ENCODE data around the gene RRM1.
"Not testable (repeated sequence)": the region's sequence is repeated elsewhere in the genome, so short reads cannot be mapped to it uniquely, and the experiment has no call there.

RRM1 gene

DNA sequence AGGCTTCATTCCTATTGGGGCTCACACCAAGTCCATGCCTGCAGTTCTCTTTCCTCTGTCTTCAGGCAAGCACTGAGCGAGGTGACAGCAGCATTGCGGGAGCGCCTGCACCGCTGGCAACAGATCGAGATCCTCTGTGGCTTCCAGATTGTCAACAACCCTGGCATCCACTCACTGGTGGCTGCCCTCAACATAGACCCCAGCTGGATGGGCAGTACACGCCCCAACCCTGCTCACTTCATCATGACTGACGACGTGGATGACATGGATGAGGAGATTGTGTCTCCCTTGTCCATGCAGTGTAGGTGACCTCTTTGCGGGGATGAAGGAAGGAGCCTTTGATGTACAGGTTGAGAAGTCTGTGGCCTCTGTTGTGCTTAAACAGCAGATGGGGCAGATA, 11.4 kb upstream of the RRM1 start:
- DNase-seq (ENCODE audit: low spot score), result no peak

DNA sequence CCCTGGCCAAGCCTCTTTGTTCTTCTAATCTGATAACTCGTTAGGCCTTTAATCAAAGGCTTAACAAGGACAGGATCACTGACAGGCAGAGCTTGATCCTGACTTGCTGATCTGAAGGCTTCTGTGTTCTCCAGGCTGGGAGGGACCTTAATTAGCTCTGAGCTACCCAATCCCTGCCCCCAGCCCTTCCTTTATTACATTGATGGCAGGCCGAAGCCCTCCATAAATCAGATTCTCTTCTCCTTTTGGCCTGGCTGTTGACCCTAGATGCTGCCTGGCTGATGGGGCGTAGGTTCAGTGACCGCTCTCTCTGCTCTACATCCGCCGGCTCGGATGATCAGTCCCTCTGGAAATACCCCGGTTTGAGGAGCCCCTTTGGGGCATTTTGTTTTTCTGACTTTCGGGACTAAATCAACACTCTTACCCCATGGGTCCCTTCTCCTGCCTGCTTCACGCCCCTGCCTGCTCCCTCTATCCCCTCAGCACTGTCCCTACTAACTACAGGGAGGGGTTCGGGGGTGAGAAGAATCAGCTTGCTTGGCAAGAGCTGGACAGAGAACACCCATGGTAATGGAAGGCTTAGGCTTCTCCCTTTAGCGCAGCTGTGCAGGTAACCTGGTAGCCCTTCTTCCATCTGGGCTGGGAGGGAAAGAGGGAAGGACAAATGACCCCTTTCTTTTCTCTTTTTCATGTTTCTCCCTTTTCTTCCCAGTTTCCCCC, 10.0 kb upstream of the RRM1 start:
- no peak for DNase-seq (ENCODE audit: low spot score)

DNA sequence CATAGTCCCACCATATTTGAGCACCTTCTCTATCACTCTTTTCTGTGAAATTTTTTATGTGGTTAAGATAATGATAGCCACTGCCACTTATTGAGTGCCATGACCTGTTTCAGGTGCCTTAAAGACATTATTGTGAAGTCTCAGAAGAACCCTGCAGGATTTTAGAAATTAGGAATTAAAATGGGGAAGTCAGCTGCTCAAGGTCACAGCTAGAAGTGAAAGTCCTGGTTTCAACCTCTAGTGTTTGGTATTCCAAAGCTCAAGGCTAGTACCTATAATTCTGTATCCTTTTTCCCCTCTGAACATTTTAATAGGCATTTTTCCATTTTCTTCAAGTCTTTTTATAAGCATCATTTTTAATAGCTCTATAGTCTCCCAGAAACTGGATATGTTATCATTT, 9.0 kb upstream of the RRM1 start:
- no peak for DNase-seq (ENCODE audit: low spot score)

DNA sequence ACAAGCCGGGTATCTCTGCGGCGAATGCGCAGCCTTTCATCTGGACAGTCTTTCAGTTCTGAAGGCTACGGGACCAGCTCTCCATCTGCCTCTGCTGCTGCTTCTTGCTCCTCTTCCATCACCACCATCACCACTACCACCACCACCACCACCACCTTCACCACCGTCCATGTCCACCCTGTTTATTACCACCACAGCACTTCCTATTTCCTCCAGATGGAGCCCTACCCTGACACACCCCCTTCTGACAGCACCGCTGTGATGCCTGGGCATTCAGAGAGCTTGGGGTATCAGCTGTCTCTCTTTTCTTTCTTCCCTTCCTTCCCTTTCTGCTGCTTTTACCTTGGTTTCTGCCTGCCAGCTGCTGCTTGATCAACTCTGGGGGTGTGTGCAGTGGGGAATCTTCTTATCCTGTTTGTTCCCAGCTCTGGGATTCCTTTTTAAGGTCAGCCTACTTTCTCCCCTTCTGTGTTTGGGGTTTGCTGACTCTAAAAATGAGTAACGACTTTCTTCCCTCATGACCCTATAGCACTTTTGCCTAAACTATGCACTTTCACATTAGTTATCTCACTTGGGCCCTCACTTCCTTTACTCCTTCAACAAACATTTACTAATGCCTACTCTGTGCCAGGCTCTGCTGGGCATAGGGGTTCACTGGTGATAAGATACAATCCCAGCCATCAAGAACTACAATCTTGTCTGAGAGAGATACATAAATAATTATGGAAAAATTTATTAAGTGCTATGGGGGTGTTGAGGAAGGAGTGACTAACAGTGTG, 7.8 kb upstream of the RRM1 start:
- no peak for DNase-seq (ENCODE audit: low spot score)

DNA sequence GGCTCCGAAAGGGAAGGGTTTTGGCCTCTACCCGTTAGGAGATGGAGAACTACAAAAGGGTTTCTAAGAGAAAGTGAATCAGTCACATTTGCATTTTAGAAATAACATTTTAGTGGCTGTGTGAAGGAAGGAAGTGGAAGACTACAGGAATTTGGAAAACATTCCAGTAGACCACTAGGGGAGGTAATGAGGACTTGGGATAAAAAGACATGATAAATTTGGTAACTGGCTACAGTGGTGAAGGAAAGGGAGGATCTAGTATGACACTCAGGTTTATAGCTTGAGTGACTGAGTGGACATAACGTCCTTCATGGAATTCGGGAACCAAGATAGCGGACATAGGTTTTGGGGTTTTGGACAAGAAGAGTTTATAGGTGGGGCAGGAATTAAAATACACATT, 7.0 kb upstream of the RRM1 start:
- peak; percentile 16 for DNase-seq (ENCODE audit: low spot score)

DNA sequence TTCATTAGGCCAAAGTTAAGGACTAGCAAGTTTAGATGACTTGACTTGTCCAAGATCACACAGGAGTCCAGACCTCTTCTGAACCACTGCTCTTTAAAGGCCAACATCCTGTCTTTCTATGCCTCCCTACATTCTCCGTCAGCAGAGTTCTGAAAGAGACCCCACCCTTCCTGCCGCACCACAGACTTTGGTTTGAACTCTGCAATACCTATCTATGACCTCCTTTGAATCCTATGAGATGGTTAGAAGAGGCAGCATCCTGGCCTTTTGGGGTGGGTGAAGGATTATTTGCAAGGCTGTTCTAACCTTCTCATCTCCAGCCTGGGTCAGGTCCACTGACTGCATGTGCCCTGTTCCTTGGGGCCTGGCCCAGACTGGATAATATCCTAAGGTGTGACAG, 4.3 kb upstream of the RRM1 start:
- no peak for DNase-seq (ENCODE audit: low spot score)

DNA sequence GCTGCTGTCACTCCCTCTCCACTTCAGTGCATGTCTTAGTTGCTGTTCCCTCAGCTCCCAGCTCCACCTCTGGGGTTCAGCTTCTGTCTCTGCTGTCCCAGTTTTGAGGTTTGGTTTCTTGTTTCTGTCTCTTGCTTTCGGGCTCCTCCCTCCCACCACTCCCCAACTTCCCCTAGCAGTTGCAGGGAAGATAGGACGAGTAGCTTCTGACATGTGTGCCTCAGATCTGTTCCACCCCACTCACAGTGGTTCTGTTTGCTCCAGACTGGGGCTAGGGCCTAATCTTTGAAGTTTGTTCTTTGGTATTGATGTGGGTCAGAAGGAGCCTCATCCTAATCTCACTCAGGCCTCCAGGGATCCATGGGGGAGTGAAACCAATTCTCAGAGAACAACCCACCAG, 2.6 kb upstream of the RRM1 start:
- no peak for DNase-seq (ENCODE audit: low spot score)

DNA sequence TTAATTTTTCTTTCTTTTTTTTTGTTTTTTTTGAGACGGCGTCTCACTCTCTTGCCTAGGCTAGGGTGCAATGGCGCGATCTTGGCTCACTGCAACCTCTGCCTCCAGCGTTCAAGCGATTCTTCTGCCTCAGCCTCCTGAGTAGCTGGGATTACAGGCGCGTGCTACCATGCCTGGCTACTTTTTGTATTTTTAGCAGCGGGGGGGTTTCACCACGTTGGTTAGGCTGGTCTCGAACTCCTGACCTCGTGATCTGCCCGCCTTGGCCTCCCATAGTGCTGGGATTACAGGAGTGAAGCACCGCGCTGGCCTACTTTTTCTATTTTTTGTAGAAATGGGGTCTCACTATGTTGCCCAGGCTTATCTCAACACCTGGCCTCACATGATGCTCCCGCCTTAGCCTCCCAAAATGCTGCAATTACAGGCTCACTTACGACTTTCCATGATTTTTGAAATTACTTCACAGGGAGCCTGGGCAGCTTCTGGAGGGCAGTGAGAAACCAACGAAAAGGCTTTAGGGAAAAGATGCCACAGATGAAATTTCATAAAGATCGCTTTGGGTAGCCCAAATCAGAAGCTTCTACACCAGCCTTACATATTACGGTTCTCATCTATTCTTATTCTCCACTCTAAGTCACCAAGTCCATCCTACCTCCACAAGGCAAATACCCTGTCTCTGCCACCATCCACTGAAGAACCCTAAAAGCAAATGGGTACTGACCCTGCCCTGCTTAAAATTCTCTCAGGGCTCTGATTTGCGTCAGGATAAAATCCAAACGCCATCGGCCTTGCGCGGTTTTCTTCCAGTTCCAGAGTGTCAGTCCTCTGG, 866 bp upstream of the RRM1 start:
- no peak for DNase-seq (ENCODE audit: low spot score)

DNA sequence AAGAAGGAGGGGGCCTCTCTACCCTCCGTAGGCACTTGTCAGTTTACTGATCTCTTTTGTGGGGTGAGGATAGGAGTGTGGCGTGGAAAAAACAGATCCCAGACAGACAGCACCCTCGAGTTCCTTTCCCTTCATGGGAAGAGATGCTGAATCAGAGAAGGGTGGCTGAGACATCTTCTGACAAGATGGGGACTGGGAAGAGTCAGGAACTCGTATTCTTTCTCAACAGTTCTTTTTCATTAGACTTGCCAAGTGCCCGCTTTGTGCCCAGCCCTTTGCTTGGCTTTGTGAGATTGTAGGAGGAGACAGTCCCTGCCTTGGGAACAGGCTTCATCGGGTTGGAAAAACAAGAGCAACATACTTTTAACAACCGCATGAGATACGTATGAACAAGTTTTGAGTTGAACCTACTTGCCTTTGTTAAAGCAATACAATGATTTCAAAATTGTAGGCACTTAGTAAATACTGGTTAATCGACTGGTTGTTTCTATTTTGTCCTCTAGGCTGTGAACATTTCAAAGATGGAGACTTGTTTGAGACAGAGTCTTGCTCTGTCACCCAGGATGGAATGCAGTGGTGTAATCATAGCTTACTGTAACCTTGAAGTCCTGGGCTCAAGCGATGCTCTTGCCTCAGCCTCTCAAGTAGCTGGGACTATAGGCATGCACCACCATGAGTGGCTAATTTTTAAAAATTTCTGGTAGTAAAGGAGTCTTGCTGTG, 1.1 kb downstream of the RRM1 start:
- peak; percentile 63 for DNase-seq (ENCODE audit: low spot score)

DNA sequence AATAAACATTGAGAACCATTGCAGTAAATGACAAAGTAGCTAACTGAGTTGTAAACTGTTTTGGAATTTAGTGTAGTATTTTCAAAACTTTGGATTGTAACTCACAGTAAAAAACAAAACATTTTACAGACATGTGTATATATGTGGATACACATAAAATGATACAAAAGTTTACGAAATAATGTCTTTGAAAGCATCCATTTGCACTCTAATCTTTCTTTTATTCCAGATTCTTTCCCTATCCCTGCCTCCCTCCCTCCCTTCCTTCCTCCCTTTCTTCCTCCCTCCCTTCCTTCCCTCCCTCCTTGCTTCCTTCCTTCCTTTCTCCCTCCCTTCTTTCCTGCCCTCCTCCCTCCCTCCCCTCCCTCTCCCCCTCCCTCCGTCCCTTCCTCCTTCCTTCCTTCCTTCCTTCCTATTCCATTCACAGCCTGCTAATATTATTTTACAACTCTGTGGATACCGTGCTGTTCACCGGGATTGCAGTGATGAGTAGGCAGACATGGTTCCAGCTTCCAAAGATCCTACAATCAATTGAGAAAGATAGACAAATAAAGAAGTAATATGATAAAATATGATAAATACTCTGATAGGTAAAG, 3.5 kb downstream of the RRM1 start:
- DNase-seq (ENCODE audit: low spot score), result no peak

DNA sequence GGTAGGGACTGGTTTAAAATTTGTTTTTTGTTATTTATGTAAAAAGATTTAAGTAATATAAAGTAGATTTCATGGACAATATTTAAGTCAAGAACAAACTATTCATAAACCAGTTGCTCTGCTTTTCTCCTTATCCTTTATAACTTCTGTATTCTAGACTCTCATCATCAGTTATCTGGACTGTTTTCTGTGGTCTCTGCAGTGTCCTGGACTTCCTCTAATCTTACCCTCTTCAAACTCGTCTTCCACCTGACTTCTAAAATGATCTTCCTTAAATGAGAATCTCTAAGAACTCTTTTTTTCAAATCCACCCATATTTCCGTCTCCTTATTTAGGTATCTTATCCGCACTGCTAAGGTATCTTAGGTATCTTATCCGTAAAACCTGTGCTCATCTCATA, 8.1 kb downstream of the RRM1 start:
- no peak for DNase-seq (ENCODE audit: low spot score)

DNA sequence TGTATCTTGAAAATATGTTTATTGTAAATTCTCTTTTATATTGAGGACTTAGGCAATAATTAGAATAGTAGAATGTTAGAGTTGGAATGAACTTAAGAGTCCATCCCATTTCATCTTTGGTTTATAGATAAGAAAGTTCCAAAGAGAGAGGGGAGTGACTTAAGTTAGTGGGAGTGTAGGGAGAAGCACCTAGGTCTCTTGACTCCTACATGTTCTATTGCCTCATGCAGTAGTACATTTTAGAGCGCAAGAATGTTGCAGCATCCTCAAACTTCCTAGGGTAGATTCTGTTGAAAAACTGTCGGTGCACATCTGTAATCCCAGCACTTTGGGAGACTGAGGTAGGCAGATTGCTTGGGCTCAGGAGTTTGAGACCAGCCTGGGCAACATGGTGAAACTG, 8.7 kb downstream of the RRM1 start:
- no peak for DNase-seq (ENCODE audit: low spot score)

DNA sequence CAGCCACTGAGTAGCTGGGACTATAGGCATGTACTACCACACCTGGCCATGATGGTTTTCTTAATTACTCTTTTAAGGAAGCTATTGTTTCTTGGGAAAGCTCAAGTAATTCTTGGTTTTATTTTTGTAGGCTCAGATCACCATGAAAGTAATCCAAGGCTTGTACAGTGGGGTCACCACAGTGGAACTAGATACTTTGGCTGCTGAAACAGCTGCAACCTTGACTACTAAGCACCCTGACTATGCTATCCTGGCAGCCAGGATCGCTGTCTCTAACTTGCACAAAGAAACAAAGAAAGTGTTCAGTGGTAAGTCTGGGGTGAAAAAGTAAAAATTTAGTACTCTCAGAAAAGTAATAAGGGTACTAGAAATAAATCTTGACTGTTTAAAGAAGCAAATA, 11.3 kb downstream of the RRM1 start:
- DNase-seq (ENCODE audit: low spot score), result no peak

DNA sequence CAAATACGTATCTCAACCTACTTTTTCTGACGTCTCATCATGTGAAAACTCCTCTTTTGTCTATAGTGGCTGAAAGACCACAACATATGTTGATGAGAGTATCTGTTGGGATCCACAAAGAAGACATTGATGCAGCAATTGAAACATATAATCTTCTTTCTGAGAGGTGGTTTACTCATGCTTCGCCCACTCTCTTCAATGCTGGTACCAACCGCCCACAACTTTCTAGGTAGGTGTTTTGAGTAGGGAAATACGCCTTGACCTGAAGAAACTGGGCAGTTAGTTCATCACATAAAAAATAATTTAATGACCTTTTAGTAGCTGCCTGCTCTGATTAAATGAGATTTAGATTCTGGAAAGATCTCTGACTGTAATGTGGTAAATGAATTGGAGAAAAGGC, 17.2 kb downstream of the RRM1 start:
- DNase-seq (ENCODE audit: low spot score), result no peak

DNA sequence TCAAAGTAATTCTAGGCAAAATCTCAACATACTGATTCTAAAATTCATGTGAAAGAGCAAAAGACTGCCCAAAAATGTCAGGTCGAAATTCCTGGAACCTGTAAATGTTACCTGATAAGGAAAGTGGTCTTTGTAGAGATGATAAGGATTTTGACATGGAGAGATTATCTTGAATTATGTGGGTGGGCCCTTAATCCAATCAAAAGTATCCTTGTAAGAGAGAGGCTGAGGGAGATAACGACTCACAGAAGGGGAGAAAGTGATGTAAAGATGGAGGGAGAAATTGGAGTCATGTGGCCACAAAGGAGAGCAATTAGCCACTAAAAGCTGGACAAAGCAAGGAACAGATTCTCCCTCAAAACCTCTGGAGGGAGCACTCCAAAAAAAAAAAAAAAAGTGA, 20.5 kb downstream of the RRM1 start:
- DNase-seq (ENCODE audit: low spot score), result no peak

DNA sequence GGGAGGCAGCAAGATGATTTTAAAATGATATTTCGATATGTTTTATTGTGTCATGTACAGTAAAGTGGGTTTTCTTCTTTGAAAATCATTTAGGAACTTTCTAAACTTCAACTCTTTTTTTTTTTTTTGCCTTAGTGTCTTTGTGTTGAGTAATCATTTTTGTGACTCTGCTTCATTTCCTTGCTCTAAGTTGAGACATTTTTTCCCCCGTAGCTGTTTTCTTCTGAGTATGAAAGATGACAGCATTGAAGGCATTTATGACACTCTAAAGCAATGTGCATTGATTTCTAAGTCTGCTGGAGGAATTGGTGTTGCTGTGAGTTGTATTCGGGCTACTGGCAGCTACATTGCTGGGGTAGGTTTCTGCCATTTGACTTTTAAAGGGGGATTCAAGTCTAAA, 23.5 kb downstream of the RRM1 start:
- peak; percentile 49 for DNase-seq (ENCODE audit: low spot score)

DNA sequence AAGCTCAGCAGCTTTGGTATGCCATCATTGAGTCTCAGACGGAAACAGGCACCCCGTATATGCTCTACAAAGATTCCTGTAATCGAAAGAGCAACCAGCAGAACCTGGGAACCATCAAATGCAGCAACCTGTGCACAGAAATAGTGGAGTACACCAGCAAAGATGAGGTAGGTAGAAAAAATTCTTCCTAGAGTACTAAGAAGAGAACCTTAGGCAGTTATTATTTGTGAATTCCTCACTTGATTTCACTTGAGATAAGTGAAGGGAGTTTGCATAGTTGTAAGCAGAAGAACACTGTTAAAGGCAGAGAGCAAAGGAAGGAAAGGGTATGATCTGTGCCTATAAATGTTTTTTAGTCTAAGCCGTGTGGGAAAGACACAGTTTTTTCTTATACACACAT, 28.6 kb downstream of the RRM1 start:
- DNase-seq (ENCODE audit: low spot score), result no peak

DNA sequence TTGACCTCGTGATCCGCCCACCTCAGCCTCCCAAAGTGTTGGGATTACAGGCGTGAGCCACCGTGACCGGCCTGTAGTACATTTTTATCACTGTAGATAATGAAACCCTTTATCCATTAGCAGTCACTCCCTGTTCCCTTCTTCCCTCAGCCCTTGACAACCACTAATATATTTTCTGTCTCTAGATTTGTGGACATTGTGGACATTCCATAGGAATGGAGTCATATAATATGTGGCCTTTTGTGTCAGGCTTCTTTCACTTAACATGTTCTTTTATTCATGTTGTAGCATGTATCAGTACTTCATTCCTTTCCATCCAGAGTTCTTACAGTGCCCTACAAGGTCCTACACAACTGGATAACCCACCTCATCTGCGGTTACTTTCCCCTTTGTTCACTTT, 30.5 kb downstream of the RRM1 start:
- peak; percentile 52 for DNase-seq (ENCODE audit: low spot score)

DNA sequence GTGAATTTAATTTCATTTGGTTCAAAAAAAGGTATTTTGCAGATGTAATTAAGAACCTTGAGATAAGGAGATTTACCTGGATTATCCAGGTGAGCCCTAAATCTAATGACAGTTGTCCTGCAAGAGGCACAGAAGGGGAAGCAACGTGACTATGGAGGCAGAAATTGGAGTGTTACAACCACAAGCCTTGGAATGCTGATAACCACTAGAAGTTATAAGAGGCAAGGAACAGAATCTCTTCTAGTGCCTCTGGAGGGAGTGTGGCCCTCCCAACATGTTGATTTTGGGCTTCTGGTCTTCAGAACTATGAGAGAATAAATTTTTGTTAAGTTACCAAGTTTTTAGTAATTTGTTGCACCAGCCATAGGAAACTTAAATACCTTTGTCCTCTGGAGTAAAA, 32.8 kb downstream of the RRM1 start:
- DNase-seq (ENCODE audit: low spot score), result no peak

DNA sequence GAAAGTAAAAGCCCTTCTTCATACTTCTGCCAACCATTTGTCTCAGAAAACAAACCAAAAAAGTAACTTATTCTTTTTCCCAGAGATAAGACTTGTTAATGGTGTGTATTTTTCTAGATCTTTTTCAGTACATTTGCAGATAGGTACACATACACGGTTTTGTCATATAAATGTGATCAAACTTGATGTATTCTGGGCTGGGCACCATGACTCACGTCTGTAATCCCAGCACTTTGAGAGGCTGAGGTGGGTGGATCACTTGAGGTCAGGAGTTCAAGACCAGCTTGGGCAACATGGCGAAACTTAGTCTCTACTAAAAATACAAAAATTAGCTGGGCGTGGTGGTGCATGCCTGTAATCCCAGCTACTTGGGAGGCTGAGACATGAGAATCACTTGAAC, 35.6 kb downstream of the RRM1 start:
- not testable (repeated sequence) for DNase-seq (ENCODE audit: low spot score)

DNA sequence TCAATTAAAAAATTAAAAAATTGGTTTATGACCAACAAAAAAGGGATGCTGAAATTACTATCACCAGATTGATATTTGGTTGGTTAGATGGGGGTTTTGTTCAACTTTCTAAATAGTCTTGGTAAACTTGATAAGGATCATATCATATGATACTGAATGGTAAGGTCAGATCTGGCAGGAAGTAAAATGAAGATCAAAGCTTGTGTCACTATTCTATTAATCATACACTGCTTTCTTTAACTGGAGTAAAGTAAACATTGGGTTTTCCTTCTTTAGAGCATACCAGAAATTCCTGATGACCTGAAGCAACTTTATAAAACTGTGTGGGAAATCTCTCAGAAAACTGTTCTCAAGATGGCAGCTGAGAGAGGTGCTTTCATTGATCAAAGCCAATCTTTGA, 40.2 kb downstream of the RRM1 start:
- DNase-seq (ENCODE audit: low spot score), result peak; percentile 82

DNA sequence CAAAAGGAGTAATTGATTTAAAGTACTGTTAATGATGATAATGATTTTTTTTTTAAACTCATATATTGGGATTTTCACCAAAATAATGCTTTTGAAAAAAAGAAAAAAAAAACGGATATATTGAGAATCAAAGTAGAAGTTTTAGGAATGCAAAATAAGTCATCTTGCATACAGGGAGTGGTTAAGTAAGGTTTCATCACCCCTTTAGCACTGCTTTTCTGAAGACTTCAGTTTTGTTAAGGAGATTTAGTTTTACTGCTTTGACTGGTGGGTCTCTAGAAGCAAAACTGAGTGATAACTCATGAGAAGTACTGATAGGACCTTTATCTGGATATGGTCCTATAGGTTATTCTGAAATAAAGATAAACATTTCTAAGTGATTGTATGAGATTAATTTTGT, 43.9 kb downstream of the RRM1 start:
- DNase-seq (ENCODE audit: low spot score), result no peak

Data from kidney tubule cell (primary cell).